HCT116 (cell line): ENCODE measurements around the gene KIAA2012. TPM values are rescaled to one million over a fixed set of nuclear protein-coding genes. Genes with fewer than 3 reads are reported as not detected.

Source experiments
- ATAC-seq: fragments of 200-7000 bp; cut with Tn5 transposase; 2 replicates; pipeline ENCODE4 v1.9.1; 2020; ENCODE audit warnings: mild to moderate bottlenecking, moderate library complexity
- BruUV-seq: library from RNA; stranded (reverse); fragments of 400-500 nt; replicated peaks from 2 replicates; lab custom pipeline; 2021; lab: Mats Ljungman, UMichigan
- CTCF ChIA-PET: fragments of 300-600 bp; sonication (Branson Sonifier 250); formaldehyde crosslinking; loops from one replicate; lab custom pipeline; 2021; ENCODE audit warnings: antibody characterized with exemption; lab: Charles Lee
- POLR2A ChIA-PET: fragments of 300-600, 350-600 bp; sonication (Branson Sonifier 250); formaldehyde crosslinking; loops from one replicate; lab custom pipeline; 2021; ENCODE audit warnings: antibody characterized with exemption; lab: Charles Lee
- RAD21 ChIA-PET, 2 experiments: fragments of 300-600 bp; sonication (Branson Sonifier 250); formaldehyde crosslinking; loops; one replicate each; lab custom pipeline; 2023; ENCODE audit warnings: low total read pairs in 2 of 2; ENCODE audit not compliant: uncharacterized antibody in 2 of 2, unreplicated experiment in 2 of 2, low non-redundant PET in 1 of 2; lab: Charles Lee
- DNase-seq: peaks from one replicate; pipeline ENCODE4 v3.0.0-alpha.2; 2010; ENCODE audit warnings: low read depth, low spot score
- H2AFZ ChIP-seq: fragments of 200-600 bp; shearing (Covaris generic), sonication (generic); 2 replicates; pipeline ENCODE4 v1.6.1; 2017; ENCODE audit warnings: low read depth, mixed run types, mixed read lengths, antibody characterized with exemption, low read length; ENCODE audit not compliant: poor library complexity, severe bottlenecking
- H3K27ac ChIP-seq: 2 replicates; pipeline ENCODE4 v1.5.1; 2012; ENCODE audit warnings: low read depth, low read length
- H3K27me3 ChIP-seq: fragments of 200-600 bp; sonication (generic); 2 replicates; pipeline ENCODE4 v1.6.1; 2016; ENCODE audit warnings: mixed run types, low read length, mixed read lengths; ENCODE audit not compliant: insufficient read depth
- H3K36me3 ChIP-seq, 2 experiments: fragments of 200-500 bp in 1 of 2; fragments of 200-600 bp in 1 of 2; sonication (Bioruptor generic) in 1 of 2; sonication (generic) in 1 of 2; 2 replicates each; pipeline versions ENCODE4 v1.5.1 to v1.6.1; 2014 to 2016; ENCODE audit warnings: low read length in 2 of 2, inconsistent platforms in 1 of 2, mixed read lengths in 1 of 2, mixed run types in 1 of 2; ENCODE audit not compliant: insufficient read depth in 2 of 2, control insufficient read depth in 1 of 2
- H3K4me1 ChIP-seq, 2 experiments: fragments of 200-600 bp in 1 of 2; sonication (generic) in 1 of 2; 2 replicates each; pipeline versions ENCODE4 v1.5.1 to v1.6.1; 2012 to 2017; ENCODE audit warnings: low read length in 2 of 2, inconsistent platforms in 1 of 2, mild to moderate bottlenecking in 1 of 2, mixed read lengths in 1 of 2, mixed run types in 1 of 2, moderate library complexity in 1 of 2; ENCODE audit not compliant: insufficient read depth in 2 of 2, control insufficient read depth in 1 of 2
- H3K4me2 ChIP-seq: fragments of 200-600 bp; sonication (generic); 2 replicates; pipeline ENCODE4 v1.6.1; 2017; ENCODE audit warnings: mixed run types, low read length, mixed read lengths
- H3K4me3 ChIP-seq, 2 experiments: fragments of 200-600 bp in 1 of 2; sonication (generic) in 1 of 2; replicated peaks in 1 of 2; 2 replicates each; pipeline ENCODE4 v1.5.1; 2011 to 2016; ENCODE audit warnings: low read length in 2 of 2, control low read depth in 1 of 2, low read depth in 1 of 2, mild to moderate bottlenecking in 1 of 2, mixed read lengths in 1 of 2, mixed run types in 1 of 2
- H3K79me2 ChIP-seq: fragments of 200-600 bp; sonication (generic); 2 replicates; pipeline ENCODE4 v1.6.1; 2017; ENCODE audit warnings: mild to moderate bottlenecking, mixed run types, low read length, moderate library complexity, mixed read lengths; ENCODE audit not compliant: insufficient read depth
- H3K9ac ChIP-seq: fragments of 200-600 bp; sonication (generic); 2 replicates; pipeline ENCODE4 v1.6.1; 2016; ENCODE audit warnings: low read length, mixed read lengths
- H3K9me2 ChIP-seq: fragments of 200-600 bp; sonication (generic), shearing (Covaris generic); 2 replicates; pipeline ENCODE4 v1.6.1; 2017; ENCODE audit warnings: mixed run types, mild to moderate bottlenecking, moderate library complexity; ENCODE audit not compliant: insufficient read depth
- H3K9me3 ChIP-seq, 2 experiments: fragments of 200-500 bp in 1 of 2; fragments of 200-600 bp in 1 of 2; sonication (Bioruptor generic) in 1 of 2; sonication (generic) in 1 of 2; 2 replicates each; pipeline ENCODE4 v1.6.1; 2014 to 2017; ENCODE audit warnings: low read length in 2 of 2, mixed read lengths in 2 of 2, inconsistent platforms in 1 of 2, low read depth in 1 of 2, mild to moderate bottlenecking in 1 of 2, mixed run types in 1 of 2, moderate library complexity in 1 of 2; ENCODE audit not compliant: control insufficient read depth in 1 of 2, insufficient read depth in 1 of 2
- H4K20me1 ChIP-seq: fragments of 200-600 bp; sonication (generic), shearing (Covaris generic); 2 replicates; pipeline ENCODE4 v1.6.1; 2017; ENCODE audit warnings: mixed run types, mild to moderate bottlenecking, moderate library complexity; ENCODE audit not compliant: insufficient read depth
- CEBPB ChIP-seq: IDR thresholded peaks from 2 replicates; pipeline ENCODE4 v1.6.1; 2012; ENCODE audit warnings: low read depth
- CTCF ChIP-seq, 3 experiments: fragments of 200-600 bp in 1 of 3; sonication (generic) in 1 of 3; IDR thresholded peaks in 2 of 3; conservative IDR thresholded peaks in 1 of 3; 2 replicates each; pipeline ENCODE4 v1.5.1; 2012 to 2017; ENCODE audit warnings: low read depth in 2 of 3, low read length in 2 of 3, antibody characterized with exemption in 1 of 3, borderline replicate concordance in 1 of 3, control low read depth in 1 of 3, mild to moderate bottlenecking in 1 of 3, mixed read lengths in 1 of 3, mixed run types in 1 of 3, moderate library complexity in 1 of 3; ENCODE audit not compliant: insufficient read depth in 1 of 3
- EGR1 ChIP-seq: IDR thresholded peaks from 2 replicates; pipeline ENCODE4 v1.6.1; 2012; ENCODE audit warnings: low read depth
- ELF1 ChIP-seq: IDR thresholded peaks from 2 replicates; pipeline ENCODE4 v1.6.1; 2012; ENCODE audit warnings: low read depth, borderline replicate concordance
- EZH2 ChIP-seq: fragments of 200-600 bp; sonication (generic); IDR thresholded peaks from 2 replicates; pipeline ENCODE4 v1.6.1; 2017; ENCODE audit warnings: antibody characterized with exemption, mixed run types
- EZH2phosphoT487 ChIP-seq: fragments of 200-600 bp; IDR thresholded peaks from 2 replicates; pipeline ENCODE4 v1.6.1; 2018; ENCODE audit warnings: antibody characterized with exemption, borderline replicate concordance
- FOSL1 ChIP-seq: IDR thresholded peaks from 2 replicates; pipeline ENCODE4 v1.6.1; 2012; ENCODE audit warnings: low read depth
- JUND ChIP-seq: IDR thresholded peaks from 2 replicates; pipeline ENCODE4 v1.6.1; 2012
- POLR2A ChIP-seq: IDR thresholded peaks from 2 replicates; pipeline ENCODE4 v1.7.0; 2011; ENCODE audit warnings: borderline replicate concordance; ENCODE audit not compliant: insufficient read depth, insufficient read length; ENCODE audit errors: extremely low read depth
- POLR2AphosphoS5 ChIP-seq: IDR thresholded peaks from 2 replicates; pipeline ENCODE4 v1.6.1; 2011; ENCODE audit warnings: mild to moderate bottlenecking, low read depth, low read length, moderate library complexity
- RAD21 ChIP-seq: IDR thresholded peaks from 2 replicates; pipeline ENCODE4 v1.6.1; 2012; ENCODE audit warnings: low read depth, mild to moderate bottlenecking
- SIN3A ChIP-seq: IDR thresholded peaks from 2 replicates; pipeline ENCODE4 v1.6.1; 2012; ENCODE audit warnings: low read depth
- SP1 ChIP-seq: IDR thresholded peaks from 2 replicates; pipeline ENCODE4 v1.6.1; 2012; ENCODE audit warnings: low read depth
- SRF ChIP-seq: IDR thresholded peaks from 2 replicates; pipeline ENCODE4 v1.6.1; 2012; ENCODE audit warnings: low read depth
- TCF7L2 ChIP-seq: IDR thresholded peaks from 2 replicates; pipeline ENCODE4 v1.7.0; 2011; ENCODE audit warnings: borderline replicate concordance, inconsistent platforms; ENCODE audit not compliant: insufficient read depth, insufficient read length; ENCODE audit errors: extremely low read depth
- YY1 ChIP-seq: IDR thresholded peaks from 2 replicates; pipeline ENCODE4 v1.6.1; 2011; ENCODE audit warnings: low read length, low read depth, moderate library complexity, mild to moderate bottlenecking; ENCODE audit not compliant: insufficient replicate concordance; ENCODE audit errors: extremely low read depth
- ZBTB33 ChIP-seq: IDR thresholded peaks from 2 replicates; pipeline ENCODE4 v1.6.1; 2011; ENCODE audit warnings: mild to moderate bottlenecking, low read length, moderate library complexity; ENCODE audit not compliant: insufficient replicate concordance; ENCODE audit errors: extremely low read depth
- intact Hi-C: fragments of 100-400 bp; cut with micrococcal nuclease; formaldehyde crosslinking; loops from 2 replicates; pipeline ENCODE4 v1.10.0; 2022
- total RNA-seq: library from RNA; stranded (reverse); gene quantifications from one replicate; pipeline ENCODE4 v1.2.1, GENCODE V29; 2021; ENCODE audit not compliant: unreplicated experiment

Gene KIAA2012
- total RNA-seq, 1 experiment from 2014 or later, result not detected

- H3K79me2 ChIP-seq, result no peaks in the 10 kb centered on the region
- H2AFZ ChIP-seq, result no peak overlapping the region
- ChIA-PET POLR2A (no interaction called here), RAD21 (no interaction called here)
- no peaks in the 10 kb centered on the region for H4K20me1 ChIP-seq
- no peaks in the 10 kb centered on the region for H3K9me2 ChIP-seq
- no peak for DNase-seq
- no peaks in the 10 kb centered on the region for H3K27me3 ChIP-seq
- TF ChIP-seq SIN3A, result no peak
- TF ChIP-seq RAD21, result peak; percentile 55
- TF ChIP-seq CTCF (IDR thresholded peaks at IDR 0.05 in 2 of 3, conservative IDR thresholded peaks at IDR 0.05 in 1 of 3; ENCODE audit: borderline replicate concordance in 1 of 3, insufficient read depth in 1 of 3, low read depth in 2 of 3, low read length in 2 of 3), result peak in 2 of 3 experiments; percentile 4 to 33; a peak in 2 of 6 replicates
- TF ChIP-seq EGR1, result no peak
- TF ChIP-seq, all 23 proteins: peak for 2
- peak; percentile 60 for ATAC-seq
- intact Hi-C loops, result no loop called here
- H3K4me1 ChIP-seq, result peaks cover 0 to 6% of the 10 kb centered on the region in 2 experiments; a peak in 1 of 4 replicates
- no peaks in the 10 kb centered on the region for H3K9me3 ChIP-seq
- H3K9ac ChIP-seq, result no peak overlapping the region
- no TSS peak for BruUV-seq
- no peaks in the 10 kb centered on the region for H3K36me3 ChIP-seq
- H3K4me3 ChIP-seq, result no peak overlapping the region
- CTCF ChIA-PET, result interaction anchor here (0.9 kb wide), 1 partner anchor 140 kb away, joined by 3 read pairs; no protein-coding TSS in a partner anchor
- no peak overlapping the region for H3K4me2 ChIP-seq
- H3K27ac ChIP-seq, result no peak overlapping the region
Measured at GRCh38 chr2:202158796-202159195, 85.7 kb downstream of the KIAA2012 start.

- no peaks in the 10 kb centered on the region for H3K9me2 ChIP-seq
- no peaks in the 10 kb centered on the region for H3K9me3 ChIP-seq
- no peaks in the 10 kb centered on the region for H3K79me2 ChIP-seq
- DNase-seq (no peak), ATAC-seq (peak; percentile 34; the same call in 1 of the 2 replicates)
- H2AFZ ChIP-seq, result no peak overlapping the region
- H3K4me2 ChIP-seq, result no peak overlapping the region
- RAD21 ChIA-PET, result no interaction called here
- H3K27me3 ChIP-seq, result no peaks in the 10 kb centered on the region
- no peaks in the 10 kb centered on the region for H3K36me3 ChIP-seq
- H3K4me1 ChIP-seq, result peaks cover 0 to 6% of the 10 kb centered on the region in 2 experiments; a peak in 1 of 4 replicates
- H4K20me1 ChIP-seq, result no peaks in the 10 kb centered on the region
- H3K9ac ChIP-seq, result no peak overlapping the region
- BruUV-seq, result no TSS peak
- CTCF ChIA-PET, result no interaction called here
- H3K4me3 ChIP-seq, result no peak overlapping the region
- intact Hi-C loops, result no loop called here
- no peak overlapping the region for H3K27ac ChIP-seq
- POLR2A ChIA-PET, result no interaction called here
- TF ChIP-seq EZH2phosphoT487 (no peak), FOSL1 (no peak), JUND (no peak), SIN3A (no peak), ELF1 (no peak), POLR2AphosphoS5 (no peak), EZH2 (no peak), TCF7L2 (no peak), CEBPB (no peak), YY1 (no peak), ZBTB33 (no peak), SP1 (no peak), SRF (no peak), POLR2A (no peak)
Measured at GRCh38 chr2:202161151-202161835, 88.2 kb downstream of the KIAA2012 start.
